C4-2B (cell line): Measurements from ENCODE around the gene MED4.

Experiments used
- ZFX ChIP-seq: fragments of 450-650 bp; IDR thresholded peaks from 2 replicates; pipeline ENCODE4 v1.6.1; 2017
- TF ChIP-seq, protein P1 (sequence below): fragments of 450-650 bp; conservative IDR thresholded peaks from 2 replicates; pipeline ENCODE4 v1.5.1; 2017; ENCODE audit warnings: mild to moderate bottlenecking

DNA sequence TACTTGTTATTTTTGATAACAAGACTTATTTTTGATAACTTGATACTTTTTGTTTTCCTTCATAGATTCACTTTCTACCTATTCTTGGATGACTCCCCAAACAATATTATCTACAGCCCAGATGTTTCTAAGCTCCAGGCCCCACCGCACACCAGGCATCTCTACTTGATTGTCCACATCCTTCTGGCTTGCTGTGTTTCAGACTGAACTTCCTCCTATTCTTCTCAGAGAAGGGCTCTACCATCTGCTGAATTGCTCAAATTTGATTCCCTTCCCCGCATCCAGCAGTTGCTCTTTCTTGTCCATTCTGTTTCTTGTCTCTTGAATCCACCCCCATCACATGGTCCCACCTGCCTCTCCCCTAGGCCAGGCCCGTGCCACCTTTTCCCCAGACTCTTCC is 44.4 kb downstream of the MED4 start:
- TF ChIP-seq, protein P1, sequence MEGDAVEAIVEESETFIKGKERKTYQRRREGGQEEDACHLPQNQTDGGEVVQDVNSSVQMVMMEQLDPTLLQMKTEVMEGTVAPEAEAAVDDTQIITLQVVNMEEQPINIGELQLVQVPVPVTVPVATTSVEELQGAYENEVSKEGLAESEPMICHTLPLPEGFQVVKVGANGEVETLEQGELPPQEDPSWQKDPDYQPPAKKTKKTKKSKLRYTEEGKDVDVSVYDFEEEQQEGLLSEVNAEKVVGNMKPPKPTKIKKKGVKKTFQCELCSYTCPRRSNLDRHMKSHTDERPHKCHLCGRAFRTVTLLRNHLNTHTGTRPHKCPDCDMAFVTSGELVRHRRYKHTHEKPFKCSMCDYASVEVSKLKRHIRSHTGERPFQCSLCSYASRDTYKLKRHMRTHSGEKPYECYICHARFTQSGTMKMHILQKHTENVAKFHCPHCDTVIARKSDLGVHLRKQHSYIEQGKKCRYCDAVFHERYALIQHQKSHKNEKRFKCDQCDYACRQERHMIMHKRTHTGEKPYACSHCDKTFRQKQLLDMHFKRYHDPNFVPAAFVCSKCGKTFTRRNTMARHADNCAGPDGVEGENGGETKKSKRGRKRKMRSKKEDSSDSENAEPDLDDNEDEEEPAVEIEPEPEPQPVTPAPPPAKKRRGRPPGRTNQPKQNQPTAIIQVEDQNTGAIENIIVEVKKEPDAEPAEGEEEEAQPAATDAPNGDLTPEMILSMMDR: no peak
- no peak for TF ChIP-seq ZFX
